ENCODE results near the gene SORBS2. TPM values are rescaled to one million over a fixed set of nuclear protein-coding genes. Genes with fewer than 3 reads are reported as not detected.
A peak's percentile ranks its signal among the peaks of the same experiment; 100 is the strongest.

The SORBS2 gene
- total RNA-seq, 2 donors from 2014 or later = 7.0 to 13.8 TPM

DNA sequence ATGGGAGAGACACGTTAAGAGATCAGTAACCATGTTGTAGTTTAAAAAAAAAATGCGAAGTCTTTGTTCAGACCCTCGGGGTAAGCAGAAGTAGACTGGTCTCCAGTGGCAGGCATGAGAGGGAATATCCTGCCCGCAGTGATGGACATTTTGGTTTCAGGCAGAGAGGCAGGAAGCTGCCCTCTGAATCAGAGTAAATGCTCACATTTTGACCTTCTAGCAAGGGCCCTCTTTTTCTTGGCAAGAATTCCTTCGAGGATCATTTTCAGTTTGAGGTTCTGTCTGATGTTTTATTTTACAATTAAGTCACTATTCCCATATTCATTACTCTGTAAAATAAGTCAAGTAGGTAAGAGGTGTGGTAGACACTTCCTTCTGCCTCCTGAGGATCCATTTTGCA lies 28.4 kb downstream of the SORBS2 start:
- no peaks in the 10 kb centered on the region for H3K4me1 ChIP-seq (ENCODE audit: control insufficient read depth, insufficient read depth, low read length)
- no peak overlapping the region for H3K27ac Mint-ChIP-seq
- H3K4me3 Mint-ChIP-seq = no peak overlapping the region
- H3K36me3 ChIP-seq (ENCODE audit: control insufficient read depth, insufficient read depth, low read length) = no peaks in the 10 kb centered on the region
- H3K27me3 Mint-ChIP-seq (ENCODE audit: insufficient read depth) = peaks cover 2% of the 10 kb centered on the region
- H3K27me3 ChIP-seq (ENCODE audit: control insufficient read depth, insufficient read depth, low read length, poor library complexity, severe bottlenecking) = no peaks in the 10 kb centered on the region
- H3K4me1 Mint-ChIP-seq = peaks cover 12% of the 10 kb centered on the region
- no peak for DNase-seq
- no peak overlapping the region for H3K27ac ChIP-seq (ENCODE audit: low read depth, low read length)
- H3K4me3 ChIP-seq (ENCODE audit: low read length) = no peak overlapping the region
- no peak overlapping the region for H3K9ac ChIP-seq (ENCODE audit: extremely low read depth, low read length, poor library complexity, severe bottlenecking)
- H3K9me3 ChIP-seq (ENCODE audit: control insufficient read depth, low read length) = no peaks in the 10 kb centered on the region
- 85 to 90% methylated on average over 3 to 4 of the region's 5 CpGs for WGBS, 2 experiments (ENCODE audit: insufficient coverage in 1 of 2, insufficient read length in 1 of 2)
- no peaks in the 10 kb centered on the region for H3K9me3 Mint-ChIP-seq
- no peaks in the 10 kb centered on the region for H3K36me3 Mint-ChIP-seq (ENCODE audit: low read depth)
- TF ChIP-seq, protein P1, sequence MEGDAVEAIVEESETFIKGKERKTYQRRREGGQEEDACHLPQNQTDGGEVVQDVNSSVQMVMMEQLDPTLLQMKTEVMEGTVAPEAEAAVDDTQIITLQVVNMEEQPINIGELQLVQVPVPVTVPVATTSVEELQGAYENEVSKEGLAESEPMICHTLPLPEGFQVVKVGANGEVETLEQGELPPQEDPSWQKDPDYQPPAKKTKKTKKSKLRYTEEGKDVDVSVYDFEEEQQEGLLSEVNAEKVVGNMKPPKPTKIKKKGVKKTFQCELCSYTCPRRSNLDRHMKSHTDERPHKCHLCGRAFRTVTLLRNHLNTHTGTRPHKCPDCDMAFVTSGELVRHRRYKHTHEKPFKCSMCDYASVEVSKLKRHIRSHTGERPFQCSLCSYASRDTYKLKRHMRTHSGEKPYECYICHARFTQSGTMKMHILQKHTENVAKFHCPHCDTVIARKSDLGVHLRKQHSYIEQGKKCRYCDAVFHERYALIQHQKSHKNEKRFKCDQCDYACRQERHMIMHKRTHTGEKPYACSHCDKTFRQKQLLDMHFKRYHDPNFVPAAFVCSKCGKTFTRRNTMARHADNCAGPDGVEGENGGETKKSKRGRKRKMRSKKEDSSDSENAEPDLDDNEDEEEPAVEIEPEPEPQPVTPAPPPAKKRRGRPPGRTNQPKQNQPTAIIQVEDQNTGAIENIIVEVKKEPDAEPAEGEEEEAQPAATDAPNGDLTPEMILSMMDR (conservative IDR thresholded peaks at IDR 0.05) = no peak

DNA sequence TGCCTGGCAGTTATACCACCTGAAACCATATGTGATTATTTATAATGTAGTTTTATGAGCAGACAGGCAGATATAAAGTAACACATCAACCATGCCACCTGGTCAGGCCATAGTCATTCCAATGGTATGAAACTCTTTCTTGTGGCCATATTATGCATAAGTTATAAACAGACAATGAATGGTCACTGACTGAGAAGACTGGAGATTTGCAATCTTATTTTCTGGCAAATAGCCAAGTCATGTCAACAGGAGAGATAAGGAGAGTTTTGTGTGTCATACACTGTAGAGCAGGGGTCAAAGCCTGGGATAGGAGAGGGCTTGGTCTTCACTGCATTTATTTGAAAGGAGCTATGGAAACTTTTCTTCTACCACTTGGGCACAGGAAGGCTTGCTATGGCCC lies 29.5 kb downstream of the SORBS2 start:
- peaks cover 12% of the 10 kb centered on the region for H3K4me1 Mint-ChIP-seq
- no peaks in the 10 kb centered on the region for H3K9me3 Mint-ChIP-seq
- Histone ChIP-seq H3K9me3 (ENCODE audit: control insufficient read depth, low read length) (no peaks in the 10 kb centered on the region), H3K27me3 (ENCODE audit: control insufficient read depth, insufficient read depth, low read length, poor library complexity, severe bottlenecking) (no peaks in the 10 kb centered on the region), H3K27ac (ENCODE audit: low read depth, low read length) (peak overlapping the region; percentile 8), H3K4me3 (ENCODE audit: low read length) (no peak overlapping the region), H3K4me1 (ENCODE audit: control insufficient read depth, insufficient read depth, low read length) (no peaks in the 10 kb centered on the region), H3K36me3 (ENCODE audit: control insufficient read depth, insufficient read depth, low read length) (no peaks in the 10 kb centered on the region), H3K9ac (ENCODE audit: extremely low read depth, low read length, poor library complexity, severe bottlenecking) (no peak overlapping the region)
- no peak for DNase-seq
- no peak overlapping the region for H3K27ac Mint-ChIP-seq
- no peaks in the 10 kb centered on the region for H3K36me3 Mint-ChIP-seq (ENCODE audit: low read depth)
- H3K4me3 Mint-ChIP-seq = no peak overlapping the region
- TF ChIP-seq, protein P1 (conservative IDR thresholded peaks at IDR 0.05) = no peak
- H3K27me3 Mint-ChIP-seq (ENCODE audit: insufficient read depth) = peaks cover 2% of the 10 kb centered on the region

DNA sequence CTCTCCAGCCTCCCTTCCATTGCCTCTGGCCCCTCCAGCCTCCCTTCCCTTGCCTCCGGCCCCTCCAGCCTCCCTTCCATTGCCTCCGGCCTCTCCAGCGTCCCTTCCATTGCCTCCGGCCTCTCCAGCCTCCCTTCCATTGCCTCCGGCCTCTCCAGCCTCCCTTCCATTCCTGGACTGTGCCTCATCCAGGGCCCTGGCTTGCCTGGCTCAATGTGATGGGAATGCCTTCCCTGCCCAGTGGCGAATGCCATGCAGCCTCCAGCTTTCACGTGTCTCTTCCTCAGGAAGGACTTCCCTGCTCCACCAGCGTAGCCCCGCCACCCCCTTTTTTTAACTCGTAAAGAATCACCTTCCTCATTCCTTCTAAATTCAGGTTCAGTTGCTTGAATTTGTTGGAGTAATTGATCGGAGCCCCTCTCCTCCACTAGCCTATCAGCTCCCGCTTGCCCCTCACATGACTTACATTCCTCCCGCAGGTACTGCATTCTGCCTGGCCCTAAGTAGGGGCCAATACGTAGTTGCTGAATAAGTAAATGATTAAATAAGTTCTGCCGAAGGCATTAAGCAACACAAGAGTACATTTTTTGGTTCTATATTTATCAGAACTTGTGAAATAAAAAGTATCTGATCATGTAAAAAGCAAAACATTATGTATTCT lies 30.3 kb downstream of the SORBS2 start:
- Mint-ChIP-seq H3K4me1 (peaks cover 12% of the 10 kb centered on the region), H3K4me3 (no peak overlapping the region), H3K27ac (no peak overlapping the region), H3K27me3 (ENCODE audit: insufficient read depth) (peaks cover 2% of the 10 kb centered on the region), H3K9me3 (no peaks in the 10 kb centered on the region), H3K36me3 (ENCODE audit: low read depth) (no peaks in the 10 kb centered on the region)
- WGBS, 2 experiments (ENCODE audit: insufficient coverage in 1 of 2, insufficient read length in 1 of 2) = 87 to 94% methylated on average over 3 to 14 of the region's 15 CpGs
- Histone ChIP-seq H3K9ac (ENCODE audit: extremely low read depth, low read length, poor library complexity, severe bottlenecking) (no peak overlapping the region), H3K9me3 (ENCODE audit: control insufficient read depth, low read length) (no peaks in the 10 kb centered on the region), H3K27me3 (ENCODE audit: control insufficient read depth, insufficient read depth, low read length, poor library complexity, severe bottlenecking) (no peaks in the 10 kb centered on the region), H3K4me1 (ENCODE audit: control insufficient read depth, insufficient read depth, low read length) (no peaks in the 10 kb centered on the region), H3K4me3 (ENCODE audit: low read length) (no peak overlapping the region), H3K36me3 (ENCODE audit: control insufficient read depth, insufficient read depth, low read length) (no peaks in the 10 kb centered on the region), H3K27ac (ENCODE audit: low read depth, low read length) (no peak overlapping the region)
- TF ChIP-seq, protein P1 (conservative IDR thresholded peaks at IDR 0.05) = no peak
- DNase-seq = no peak

Measured in endodermal cell (in vitro differentiated cells).